Gastroesophageal sphincter (tissue), 4 donors: ENCODE measurements around the gene PTPRD. TPM values are rescaled to one million over a fixed set of nuclear protein-coding genes. Genes with fewer than 3 reads are reported as not detected.

Experiments
- ATAC-seq: fragments of 150-250 bp; one replicate; pipeline ENCODE4 v1.9.1; 2016; ENCODE audit warnings: mild to moderate bottlenecking, moderate library complexity
- H3K27ac ChIP-seq, 4 donors: fragments of 200-600 bp; sonication (generic) in 3 of 4; 1 replicate in 3 of 4; 2 replicates in 1 of 4; pipeline ENCODE4 v1.5.1; 2016 to 2019
- H3K27me3 ChIP-seq: fragments of 200-600 bp; sonication (generic); one replicate; pipeline ENCODE4 v1.5.1; 2019
- H3K36me3 ChIP-seq, 2 donors: fragments of 200-600 bp; sonication (generic); one replicate each; pipeline ENCODE4 v1.5.1; 2019; ENCODE audit warnings: control low read depth in 1 of 2
- H3K4me1 ChIP-seq, 3 donors: fragments of 200-600 bp; sonication (generic); 1 replicate in 2 of 3; 2 replicates in 1 of 3; pipeline ENCODE4 v1.5.1; 2016 to 2019; ENCODE audit warnings: control low read depth in 2 of 3
- H3K4me3 ChIP-seq, 2 donors: fragments of 200-600 bp; sonication (generic); one replicate each; pipeline ENCODE4 v1.5.1; 2019; ENCODE audit warnings: mild to moderate bottlenecking in 1 of 2, moderate library complexity in 1 of 2
- H3K9me3 ChIP-seq, 3 donors: fragments of 200-600 bp; sonication (generic); one replicate each; pipeline ENCODE4 v1.5.1; 2017 to 2019; ENCODE audit warnings: control low read depth in 2 of 3
- CTCF ChIP-seq, 4 experiments: fragments of 200-600 bp in 2 of 4; fragments of 450-650 bp in 2 of 4; sonication (generic) in 1 of 4; IDR thresholded peaks; one replicate each; pipeline ENCODE4 v1.5.1; 2017 to 2019; ENCODE audit warnings: antibody characterized with exemption in 4 of 4, mild to moderate bottlenecking in 2 of 4, moderate library complexity in 2 of 4
- EP300 ChIP-seq: sonication (generic); formaldehyde crosslinking; IDR thresholded peaks from one replicate; pipeline ENCODE4 v1.6.1; 2017; ENCODE audit warnings: antibody characterized with exemption, mild to moderate bottlenecking
- POLR2A ChIP-seq, 2 donors: fragments of 450-650 bp; IDR thresholded peaks; one replicate each; pipeline ENCODE4 v1.6.1; 2017; ENCODE audit warnings: antibody characterized with exemption in 2 of 2, mild to moderate bottlenecking in 2 of 2, moderate library complexity in 1 of 2
- POLR2AphosphoS5 ChIP-seq: sonication (generic); formaldehyde crosslinking; IDR thresholded peaks from one replicate; pipeline ENCODE4 v1.6.1; 2017; ENCODE audit warnings: antibody characterized with exemption
- WGBS, 2 donors: methylation state at CpG; one replicate each; pipeline ENCODE4 v1.1.5; 2018; ENCODE audit warnings: low coverage in 1 of 2; 5-methylcytosine and 5-hydroxymethylcytosine counted together
- total RNA-seq, 4 donors: library from RNA; depleted of rRNA; stranded (reverse); fragments of >200 nt; gene quantifications; one replicate each; pipeline ENCODE4 v1.1.0, GENCODE V29; 2016

PTPRD gene
- total RNA-seq, 4 donors from 2014 or later = 3.5 to 53.9 (median 15.8) TPM

DNA sequence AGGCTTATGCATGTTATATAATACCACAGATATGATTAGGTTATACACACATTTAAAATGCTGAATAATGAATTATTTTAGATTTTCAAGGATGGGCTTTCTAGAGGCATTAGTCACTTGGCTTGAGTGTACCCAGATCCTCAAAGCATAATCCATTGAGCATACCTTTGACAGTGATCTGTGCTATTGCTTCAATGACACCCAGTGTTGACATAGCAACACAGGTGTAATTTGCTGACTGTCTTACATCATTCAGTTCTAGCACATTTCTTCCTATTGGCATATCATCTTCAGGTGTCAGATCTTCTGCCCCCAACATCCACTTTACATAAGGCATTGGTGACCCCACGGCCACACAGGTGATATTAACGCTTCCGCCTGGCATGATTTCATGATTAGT lies 2091.7 kb downstream of the PTPRD start:
- 94% methylated on average over 3 of the region's 3 CpGs; no CpG with 5 or more reads in 1 of the 2 donors for WGBS, 2 donors
- no peak for ATAC-seq
- H3K27me3 ChIP-seq = no peaks in the 10 kb centered on the region
- no peaks in the 10 kb centered on the region for H3K36me3 ChIP-seq
- no peaks in the 10 kb centered on the region for H3K9me3 ChIP-seq
- no peak for TF ChIP-seq EP300
- TF ChIP-seq POLR2AphosphoS5 = no peak
- H3K4me1 ChIP-seq = no peaks in the 10 kb centered on the region
- H3K4me3 ChIP-seq = no peak overlapping the region
- no peak overlapping the region for H3K27ac ChIP-seq

- WGBS, 2 donors = 58 to 72% methylated on average over 2 of the region's 2 CpGs
- ATAC-seq = no peak
- Histone ChIP-seq H3K36me3 (no peaks in the 10 kb centered on the region), H3K27ac (no peak overlapping the region), H3K4me1 (no peaks in the 10 kb centered on the region), H3K27me3 (no peaks in the 10 kb centered on the region), H3K9me3 (no peaks in the 10 kb centered on the region), H3K4me3 (no peak overlapping the region)
- TF ChIP-seq POLR2A (IDR thresholded peaks at IDR 0.05) (no peak), CTCF (IDR thresholded peaks at IDR 0.05) (no peak), EP300 (no peak), POLR2AphosphoS5 (no peak)
Measured at GRCh38 chr9:8515748-8516147, 2097.1 kb downstream of the PTPRD start.

- Histone ChIP-seq H3K36me3 (no peaks in the 10 kb centered on the region), H3K4me3 (no peak overlapping the region), H3K9me3 (no peaks in the 10 kb centered on the region), H3K27ac (no peak overlapping the region), H3K4me1 (no peaks in the 10 kb centered on the region), H3K27me3 (no peaks in the 10 kb centered on the region)
- ATAC-seq = no peak
- TF ChIP-seq POLR2AphosphoS5 (no peak), EP300 (no peak), POLR2A (IDR thresholded peaks at IDR 0.05) (no peak), CTCF (IDR thresholded peaks at IDR 0.05) (no peak)
- WGBS, 2 donors = 77 to 94% methylated on average over 5 of the region's 5 CpGs
Measured at GRCh38 chr9:8514760-8515159, 2098.0 kb downstream of the PTPRD start.

GRCh38 chr9:8508671-8509290 lies 2104.0 kb downstream of the PTPRD start:
- ATAC-seq = no peak
- no peaks in the 10 kb centered on the region for H3K9me3 ChIP-seq
- 100% methylated on average over 1 of the region's 1 CpG; no CpG with 5 or more reads in 1 of the 2 donors for WGBS, 2 donors
- no peak overlapping the region for H3K4me3 ChIP-seq
- H3K27ac ChIP-seq = no peak overlapping the region
- TF ChIP-seq POLR2AphosphoS5 (no peak), CTCF (IDR thresholded peaks at IDR 0.05) (no peak), POLR2A (IDR thresholded peaks at IDR 0.05) (no peak), EP300 (no peak)
- H3K36me3 ChIP-seq = no peaks in the 10 kb centered on the region
- no peaks in the 10 kb centered on the region for H3K27me3 ChIP-seq
- no peaks in the 10 kb centered on the region for H3K4me1 ChIP-seq

DNA sequence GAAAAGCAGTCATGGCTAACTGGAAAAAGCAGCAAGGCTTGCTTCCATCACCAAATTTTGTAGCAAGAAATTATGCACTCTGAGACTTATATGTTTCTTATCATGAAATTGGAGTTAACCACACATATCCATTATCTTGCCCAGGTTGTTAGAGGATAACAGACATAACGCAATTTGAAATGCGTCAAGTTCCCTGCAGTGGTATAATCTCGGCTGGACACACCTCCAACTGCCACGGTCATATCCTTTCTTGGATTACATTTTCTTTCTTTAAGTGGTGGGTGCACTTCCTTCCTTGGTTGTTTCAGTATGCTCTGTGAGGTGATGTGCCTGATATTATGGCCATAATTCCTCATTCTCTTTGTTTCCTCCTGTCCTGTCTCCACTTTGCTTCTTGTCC lies 2118.2 kb downstream of the PTPRD start:
- ATAC-seq = no peak
- H3K4me1 ChIP-seq = no peaks in the 10 kb centered on the region
- no peak overlapping the region for H3K27ac ChIP-seq
- no peaks in the 10 kb centered on the region for H3K27me3 ChIP-seq
- no peaks in the 10 kb centered on the region for H3K36me3 ChIP-seq
- H3K9me3 ChIP-seq = no peaks in the 10 kb centered on the region
- TF ChIP-seq EP300 (no peak), POLR2AphosphoS5 (no peak), CTCF (IDR thresholded peaks at IDR 0.05) (no peak), POLR2A (IDR thresholded peaks at IDR 0.05) (no peak)
- 67 to 72% methylated on average over 4 of the region's 4 CpGs for WGBS, 2 donors
- H3K4me3 ChIP-seq = no peak overlapping the region
